ENCODE measurements around the gene CAMK2B.

The CAMK2B gene

DNA sequence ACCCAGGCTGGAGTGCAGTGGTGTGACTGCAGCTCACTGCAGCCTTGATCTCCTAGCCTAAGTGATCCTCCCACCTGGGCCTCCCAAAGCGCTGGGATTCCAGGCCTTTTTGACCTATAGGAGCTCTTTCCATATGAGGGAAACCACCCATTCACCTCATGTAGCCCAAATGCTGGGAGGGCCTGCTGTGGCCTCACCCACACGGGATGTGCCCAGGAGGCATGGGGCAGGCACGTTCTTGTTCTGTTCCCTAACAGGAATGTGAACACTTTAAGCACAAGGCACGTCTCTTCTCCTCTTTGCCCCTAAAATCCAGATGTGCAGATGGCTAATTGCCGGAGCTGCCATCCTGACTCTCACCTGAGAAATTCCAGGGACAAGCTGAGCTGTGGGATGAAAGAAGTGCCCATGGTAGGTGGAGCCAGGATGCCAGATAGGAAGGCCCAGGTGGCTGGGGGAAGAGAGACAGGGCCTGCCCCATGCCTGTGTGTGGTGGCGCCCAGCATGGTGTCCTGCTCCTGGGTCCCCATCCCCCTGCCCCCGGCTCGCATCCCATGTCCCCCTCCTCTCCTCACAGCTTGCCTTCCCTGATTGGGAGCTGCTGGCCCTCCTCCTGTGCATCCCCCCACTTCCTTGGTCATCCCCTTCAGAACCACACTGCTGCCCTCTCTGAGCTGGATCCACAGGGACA lies 17.3 kb downstream of the CAMK2B start:
- DNase-seq: no peak

- no peak for DNase-seq
Measured at GRCh38 chr7:44307301-44307900, 18.0 kb downstream of the CAMK2B start.

DNA sequence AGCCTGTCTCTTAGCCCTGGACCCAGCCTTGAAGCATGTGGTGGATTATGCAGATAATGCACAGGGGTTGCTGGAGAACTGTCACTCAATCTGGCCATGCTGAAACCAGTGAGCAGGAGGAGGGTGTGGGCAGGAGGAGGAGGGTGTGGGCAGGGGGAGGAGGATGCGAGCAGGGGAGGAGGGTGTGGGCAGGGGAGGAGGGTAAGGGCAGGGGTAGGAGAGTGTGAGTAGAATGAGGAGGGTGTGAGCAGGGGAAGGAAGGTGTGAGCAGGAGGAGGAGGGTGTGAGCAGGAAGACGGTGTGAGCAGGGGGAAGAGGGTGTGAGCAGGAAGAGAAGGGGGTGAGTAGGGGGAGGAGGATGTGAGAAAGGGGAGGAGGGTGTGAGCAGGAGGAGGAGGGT lies 18.8 kb downstream of the CAMK2B start:
- DNase-seq: no peak

GRCh38 chr7:44305564-44306507 lies 19.6 kb downstream of the CAMK2B start:
- no peak for DNase-seq

GRCh38 chr7:44294325-44295069 lies 30.9 kb downstream of the CAMK2B start:
- DNase-seq: no peak

DNA sequence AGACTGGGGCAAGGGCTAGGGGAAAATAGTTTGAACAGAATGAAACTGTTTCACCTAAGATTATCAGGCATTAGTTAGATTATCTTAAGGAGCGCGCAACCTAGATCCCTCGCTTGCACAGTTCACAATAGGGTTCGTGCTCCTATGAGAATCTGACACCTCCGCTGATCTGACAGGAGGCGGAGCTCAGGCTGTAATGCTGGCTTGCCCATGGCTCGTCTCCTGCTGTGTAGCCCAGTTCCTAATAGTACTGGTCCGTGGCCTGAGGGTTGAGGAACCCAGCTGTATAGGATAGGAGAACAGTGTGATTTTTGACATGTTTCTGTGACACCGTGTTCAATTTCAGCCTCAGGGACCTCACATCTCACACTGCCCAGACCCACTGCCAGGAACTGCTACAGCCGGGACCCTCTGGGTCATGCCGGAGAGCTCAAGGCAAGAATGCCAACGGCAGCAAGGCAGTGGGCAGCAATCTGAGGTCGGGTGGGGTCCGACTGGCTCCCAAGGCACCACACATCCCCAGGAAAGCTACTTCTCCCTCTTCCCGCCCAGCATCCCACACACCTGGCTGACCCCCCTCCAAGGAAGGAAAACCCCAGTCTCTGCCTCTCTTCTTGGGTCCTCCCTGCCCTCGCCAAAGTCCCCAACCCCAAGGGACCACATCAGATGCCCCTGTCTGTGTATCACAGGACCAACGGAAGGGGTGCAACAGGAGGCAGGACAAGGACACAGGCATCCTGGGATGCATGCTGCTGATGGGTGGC lies 31.7 kb downstream of the CAMK2B start:
- DNase-seq: no peak

GRCh38 chr7:44292876-44293560 lies 32.4 kb downstream of the CAMK2B start:
- no peak for DNase-seq

- no peak for DNase-seq
Measured at GRCh38 chr7:44292420-44292817, 33.0 kb downstream of the CAMK2B start.

- DNase-seq: no peak
Measured at GRCh38 chr7:44291733-44292419, 33.5 kb downstream of the CAMK2B start.

GRCh38 chr7:44291066-44291732 lies 34.2 kb downstream of the CAMK2B start:
- DNase-seq: no peak

- no peak for DNase-seq
Measured at GRCh38 chr7:44290252-44290620, 35.2 kb downstream of the CAMK2B start.

DNA sequence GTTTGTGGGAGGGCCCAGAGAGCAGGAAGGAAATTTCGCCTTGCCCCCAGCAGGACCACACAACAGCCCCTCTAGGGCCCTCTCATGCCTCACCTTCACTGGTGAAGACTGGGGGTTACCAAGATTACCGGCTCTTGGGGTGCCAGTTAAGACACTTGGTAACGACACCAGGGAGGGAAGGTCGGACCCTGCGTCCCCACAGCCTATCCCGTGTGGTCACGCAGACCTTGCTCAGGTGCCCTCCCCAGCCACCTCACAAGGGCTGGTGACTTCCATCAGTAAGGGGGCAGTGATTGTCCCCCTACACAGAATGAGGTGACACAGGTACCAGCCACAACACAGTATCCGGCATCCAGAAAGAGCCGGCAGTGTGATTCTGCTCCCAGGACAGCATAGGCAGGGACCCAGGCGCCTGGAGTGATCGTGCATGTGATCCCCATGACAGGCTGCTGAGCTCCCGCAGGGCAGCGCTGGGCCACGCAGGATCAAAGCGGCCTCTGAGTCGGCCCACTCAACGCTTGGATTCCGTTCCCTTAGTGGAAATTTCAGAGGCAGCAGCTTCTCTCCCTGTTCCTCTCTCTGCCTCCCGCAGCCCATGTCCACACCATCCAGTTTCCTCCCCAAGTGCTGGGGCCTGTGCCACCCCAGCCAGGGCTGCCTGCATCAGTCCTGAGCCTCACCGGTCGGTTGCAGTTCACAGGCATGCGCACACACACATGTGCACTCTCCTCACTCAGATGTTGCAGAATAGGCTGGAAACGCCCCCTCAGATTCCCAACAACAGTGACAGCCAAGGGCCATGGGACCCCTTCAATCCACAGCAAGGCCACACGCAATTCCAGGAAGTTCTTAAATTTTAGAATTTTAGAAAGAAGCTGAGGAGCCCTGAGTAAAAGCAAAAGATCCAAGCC lies 35.8 kb downstream of the CAMK2B start:
- DNase-seq: peak; percentile 3

DNA sequence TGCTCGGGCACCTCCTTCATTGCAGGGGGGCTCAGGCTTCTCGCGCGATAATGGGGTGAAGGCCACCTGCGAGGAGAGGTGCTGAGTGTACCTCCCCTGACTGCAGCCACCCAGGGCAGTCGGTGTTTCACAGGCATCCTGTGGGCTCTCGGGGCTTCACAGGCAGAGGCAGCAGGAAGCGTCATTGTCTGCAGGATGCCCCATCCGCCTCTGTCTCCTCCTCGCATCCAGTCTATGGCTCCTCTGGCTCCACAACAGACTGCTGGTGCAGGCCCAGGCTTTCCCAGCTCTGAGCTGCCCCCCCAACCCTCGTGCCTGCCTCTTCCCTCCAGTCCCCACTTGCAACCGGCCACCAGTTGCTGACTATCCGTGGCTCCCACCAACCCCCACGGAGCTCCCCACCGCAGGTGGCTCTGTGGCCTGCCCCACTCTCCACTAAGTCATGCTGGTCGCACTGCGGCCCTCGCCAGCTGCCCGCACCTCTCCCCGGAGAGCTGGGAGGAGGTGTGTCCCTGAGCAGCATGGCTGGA lies 36.5 kb downstream of the CAMK2B start:
- DNase-seq: peak; percentile 2

- peak; percentile 5 for DNase-seq
Measured at GRCh38 chr7:44288381-44288685, 37.1 kb downstream of the CAMK2B start.

GRCh38 chr7:44287488-44288380 lies 37.7 kb downstream of the CAMK2B start:
- no peak for DNase-seq

DNA sequence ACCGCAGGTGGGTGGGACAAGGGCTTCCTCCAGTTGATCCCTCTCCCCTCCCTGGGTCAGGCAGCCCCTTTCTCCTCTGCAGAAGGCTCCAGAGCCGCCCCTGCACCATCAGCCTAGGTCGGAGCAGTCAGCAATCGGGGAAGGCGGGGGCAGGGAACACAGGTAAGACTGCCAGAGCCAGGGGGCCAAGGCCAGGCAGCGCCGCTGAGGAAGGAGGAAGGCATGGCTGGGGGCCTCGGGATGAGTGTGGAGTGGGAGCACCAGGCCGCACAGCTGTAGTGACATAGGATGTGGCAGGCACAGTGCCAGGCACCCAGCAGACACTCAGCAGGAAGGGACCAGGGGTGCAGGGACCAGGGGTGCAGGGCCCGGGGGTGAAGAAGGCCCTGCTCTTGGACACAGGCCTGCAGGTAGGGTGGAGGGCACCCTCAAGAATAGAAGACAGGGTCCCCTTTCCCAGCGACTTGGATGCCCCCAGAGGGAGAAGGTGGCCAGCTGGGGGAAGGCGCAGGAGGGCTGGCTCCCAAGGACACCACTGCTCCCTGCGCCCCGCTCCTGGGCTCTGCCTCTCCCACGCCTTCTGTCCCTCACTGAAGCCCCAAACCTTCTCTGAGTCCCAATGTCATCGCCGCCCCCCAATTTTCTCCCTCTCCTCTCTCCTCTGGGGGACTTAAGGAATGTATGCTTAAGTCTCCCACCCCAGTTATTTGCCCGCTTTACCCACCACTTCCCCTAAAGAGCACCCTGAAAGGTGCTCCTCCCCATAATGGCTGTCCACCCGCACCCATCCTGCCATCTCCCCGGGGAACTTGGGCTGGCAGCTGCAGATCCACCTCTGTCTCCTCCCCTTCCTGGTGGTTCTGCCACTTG lies 38.5 kb downstream of the CAMK2B start:
- no peak for DNase-seq

GRCh38 chr7:44286182-44286617 lies 39.2 kb downstream of the CAMK2B start:
- DNase-seq: no peak
